Measurements from ENCODE around the gene NAP1L4. TPM values are rescaled to one million over a fixed set of nuclear protein-coding genes. Genes with fewer than 3 reads are reported as not detected.

Gene NAP1L4
- total RNA-seq, 2 donors from 2014 or later = 198 to 206 TPM

GRCh38 chr11:2904153-2905052 lies 87.7 kb downstream of the NAP1L4 start:
- H3K9ac ChIP-seq (ENCODE audit: extremely low read depth, low read length, poor library complexity, severe bottlenecking) = no peak overlapping the region
- H3K36me3 Mint-ChIP-seq (ENCODE audit: low read depth) = peaks cover 23% of the 10 kb centered on the region
- peaks cover 14% of the 10 kb centered on the region for H3K9me3 Mint-ChIP-seq
- no peak overlapping the region for H3K4me3 ChIP-seq (ENCODE audit: low read length)
- H3K9me3 ChIP-seq (ENCODE audit: control insufficient read depth, low read length) = no peaks in the 10 kb centered on the region
- peak overlapping the region; percentile 9 for H3K4me3 Mint-ChIP-seq
- H3K4me1 ChIP-seq (ENCODE audit: control insufficient read depth, insufficient read depth, low read length) = peaks cover 4% of the 10 kb centered on the region
- 84 to 88% methylated on average over 11 to 21 of the region's 21 CpGs for WGBS, 2 experiments (ENCODE audit: insufficient coverage in 1 of 2, insufficient read length in 1 of 2)
- TF ChIP-seq, protein P1, sequence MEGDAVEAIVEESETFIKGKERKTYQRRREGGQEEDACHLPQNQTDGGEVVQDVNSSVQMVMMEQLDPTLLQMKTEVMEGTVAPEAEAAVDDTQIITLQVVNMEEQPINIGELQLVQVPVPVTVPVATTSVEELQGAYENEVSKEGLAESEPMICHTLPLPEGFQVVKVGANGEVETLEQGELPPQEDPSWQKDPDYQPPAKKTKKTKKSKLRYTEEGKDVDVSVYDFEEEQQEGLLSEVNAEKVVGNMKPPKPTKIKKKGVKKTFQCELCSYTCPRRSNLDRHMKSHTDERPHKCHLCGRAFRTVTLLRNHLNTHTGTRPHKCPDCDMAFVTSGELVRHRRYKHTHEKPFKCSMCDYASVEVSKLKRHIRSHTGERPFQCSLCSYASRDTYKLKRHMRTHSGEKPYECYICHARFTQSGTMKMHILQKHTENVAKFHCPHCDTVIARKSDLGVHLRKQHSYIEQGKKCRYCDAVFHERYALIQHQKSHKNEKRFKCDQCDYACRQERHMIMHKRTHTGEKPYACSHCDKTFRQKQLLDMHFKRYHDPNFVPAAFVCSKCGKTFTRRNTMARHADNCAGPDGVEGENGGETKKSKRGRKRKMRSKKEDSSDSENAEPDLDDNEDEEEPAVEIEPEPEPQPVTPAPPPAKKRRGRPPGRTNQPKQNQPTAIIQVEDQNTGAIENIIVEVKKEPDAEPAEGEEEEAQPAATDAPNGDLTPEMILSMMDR (conservative IDR thresholded peaks at IDR 0.05) = no peak
- no peaks in the 10 kb centered on the region for H3K36me3 ChIP-seq (ENCODE audit: control insufficient read depth, insufficient read depth, low read length)
- no peak overlapping the region for H3K27ac Mint-ChIP-seq
- H3K27me3 ChIP-seq (ENCODE audit: control insufficient read depth, insufficient read depth, low read length, poor library complexity, severe bottlenecking) = no peaks in the 10 kb centered on the region
- no peak for DNase-seq
- H3K27me3 Mint-ChIP-seq (ENCODE audit: insufficient read depth) = peaks cover 15% of the 10 kb centered on the region
- H3K27ac ChIP-seq (ENCODE audit: low read depth, low read length) = no peak overlapping the region
- peaks cover 4% of the 10 kb centered on the region for H3K4me1 Mint-ChIP-seq

DNA sequence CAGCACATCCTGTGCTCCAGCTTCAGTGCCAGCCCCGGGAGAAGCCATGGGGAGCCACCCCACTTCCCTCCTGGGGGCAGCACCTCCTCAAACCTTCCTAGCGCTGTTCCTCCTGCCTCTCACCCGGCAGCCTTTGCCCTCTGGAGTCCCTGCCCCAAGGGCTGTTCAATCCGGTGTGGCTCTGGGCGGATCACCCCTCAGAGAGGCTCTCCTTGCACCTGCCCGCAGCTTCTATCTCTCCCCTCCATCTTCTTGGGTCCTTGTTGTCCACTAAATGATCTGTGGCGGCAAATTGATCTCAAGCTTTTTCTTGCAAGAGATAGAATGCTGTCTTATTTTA lies 88.5 kb downstream of the NAP1L4 start:
- Mint-ChIP-seq H3K27me3 (ENCODE audit: insufficient read depth) (peaks cover 21% of the 10 kb centered on the region), H3K27ac (no peak overlapping the region)
- no peak overlapping the region for H3K4me3 ChIP-seq (ENCODE audit: low read length)

GRCh38 chr11:2902784-2903671 lies 89.1 kb downstream of the NAP1L4 start:
- H3K4me3 ChIP-seq (ENCODE audit: low read length) = peak overlapping the region; percentile 80
- H3K27ac Mint-ChIP-seq = no peak overlapping the region
- 77 to 82% methylated on average over 12 to 23 of the region's 23 CpGs for WGBS, 2 experiments (ENCODE audit: insufficient coverage in 1 of 2, insufficient read length in 1 of 2)
- peaks cover 14% of the 10 kb centered on the region for H3K9me3 Mint-ChIP-seq
- no peaks in the 10 kb centered on the region for H3K9me3 ChIP-seq (ENCODE audit: control insufficient read depth, low read length)
- no peaks in the 10 kb centered on the region for H3K36me3 ChIP-seq (ENCODE audit: control insufficient read depth, insufficient read depth, low read length)
- H3K4me3 Mint-ChIP-seq = peak overlapping the region; percentile 61
- H3K4me1 ChIP-seq (ENCODE audit: control insufficient read depth, insufficient read depth, low read length) = peaks cover 4% of the 10 kb centered on the region
- peak overlapping the region; percentile 20 for H3K9ac ChIP-seq (ENCODE audit: extremely low read depth, low read length, poor library complexity, severe bottlenecking)
- peaks cover 23% of the 10 kb centered on the region for H3K36me3 Mint-ChIP-seq (ENCODE audit: low read depth)
- no peak overlapping the region for H3K27ac ChIP-seq (ENCODE audit: low read depth, low read length)
- no peaks in the 10 kb centered on the region for H3K27me3 ChIP-seq (ENCODE audit: control insufficient read depth, insufficient read depth, low read length, poor library complexity, severe bottlenecking)
- H3K27me3 Mint-ChIP-seq (ENCODE audit: insufficient read depth) = peaks cover 24% of the 10 kb centered on the region
- peaks cover 4% of the 10 kb centered on the region for H3K4me1 Mint-ChIP-seq
- TF ChIP-seq, protein P1 (conservative IDR thresholded peaks at IDR 0.05) = peak; percentile 24
- peak; percentile 76 for DNase-seq

More for the DNA sequence above, 88.5 kb downstream of the NAP1L4 start:
- peaks cover 4% of the 10 kb centered on the region for H3K4me1 Mint-ChIP-seq
- peak overlapping the region; percentile 9 for H3K4me3 Mint-ChIP-seq
- TF ChIP-seq, protein P1 (conservative IDR thresholded peaks at IDR 0.05) = no peak
- Histone ChIP-seq H3K9ac (ENCODE audit: extremely low read depth, low read length, poor library complexity, severe bottlenecking) (no peak overlapping the region), H3K27me3 (ENCODE audit: control insufficient read depth, insufficient read depth, low read length, poor library complexity, severe bottlenecking) (no peaks in the 10 kb centered on the region), H3K4me1 (ENCODE audit: control insufficient read depth, insufficient read depth, low read length) (peaks cover 4% of the 10 kb centered on the region), H3K9me3 (ENCODE audit: control insufficient read depth, low read length) (no peaks in the 10 kb centered on the region), H3K36me3 (ENCODE audit: control insufficient read depth, insufficient read depth, low read length) (no peaks in the 10 kb centered on the region), H3K27ac (ENCODE audit: low read depth, low read length) (no peak overlapping the region)
- no peak for DNase-seq
- 66 to 78% methylated on average over 7 of the region's 7 CpGs for WGBS, 2 experiments (ENCODE audit: insufficient coverage in 1 of 2, insufficient read length in 1 of 2)
- peaks cover 23% of the 10 kb centered on the region for H3K36me3 Mint-ChIP-seq (ENCODE audit: low read depth)
- H3K9me3 Mint-ChIP-seq = peaks cover 14% of the 10 kb centered on the region
